ENCODE data around the gene HHLA2. TPM values are rescaled to one million over a fixed set of nuclear protein-coding genes. Genes with fewer than 3 reads are reported as not detected.
A peak's percentile ranks its signal among the peaks of the same experiment; 100 is the strongest.
"Not testable (repeated sequence)": the region's sequence is repeated elsewhere in the genome, so short reads cannot be mapped to it uniquely, and the experiment has no call there.

The HHLA2 gene
- polyA plus RNA-seq (ENCODE audit: insufficient read length in 4 of 4), result 10 to 100 TPM; 17.8 to 26.9 (median 19.6) TPM

- DNase-seq (ENCODE audit: low read depth in 4 of 4, low spot score in 3 of 4), result no peak
These were observed at the start of gene HHLA2 for GRCh38 chr3:108296239-108296638. TSS of gene HHLA2 (plus strand) at chr3:108296548. CDS start at chr3:108351814, 55,266 bp downstream.

- DNase-seq (ENCODE audit: low read depth in 4 of 4, low spot score in 3 of 4), result no peak
These were observed 45.7 kb upstream of the HHLA2 start for GRCh38 chr3:108250626-108251025.

- no peak for DNase-seq (ENCODE audit: low read depth in 4 of 4, low spot score in 3 of 4)
These were observed 45.1 kb upstream of the HHLA2 start for GRCh38 chr3:108251265-108251664.

GRCh38 chr3:108251844-108252243, 44.5 kb upstream of the HHLA2 start:
- no peak for DNase-seq (ENCODE audit: low read depth in 4 of 4, low spot score in 3 of 4)

GRCh38 chr3:108255131-108255530, 41.2 kb upstream of the HHLA2 start:
- no peak for DNase-seq (ENCODE audit: low read depth in 4 of 4, low spot score in 3 of 4)

- DNase-seq (ENCODE audit: low read depth in 4 of 4, low spot score in 3 of 4), result not testable (repeated sequence)
These were observed 31.6 kb upstream of the HHLA2 start for GRCh38 chr3:108264534-108265298.

- not testable (repeated sequence) for DNase-seq (ENCODE audit: low read depth in 4 of 4, low spot score in 3 of 4)
These were observed 28.1 kb upstream of the HHLA2 start for GRCh38 chr3:108268235-108268634.

- DNase-seq (ENCODE audit: low read depth in 4 of 4, low spot score in 3 of 4), result no peak
These were observed 24.7 kb upstream of the HHLA2 start for GRCh38 chr3:108271626-108272025.

GRCh38 chr3:108279066-108279465, 17.3 kb upstream of the HHLA2 start:
- not testable (repeated sequence) for DNase-seq (ENCODE audit: low read depth in 4 of 4, low spot score in 3 of 4)

- no peak for DNase-seq (ENCODE audit: low read depth in 4 of 4, low spot score in 3 of 4)
These were observed 15.9 kb upstream of the HHLA2 start for GRCh38 chr3:108280476-108280875.

- DNase-seq (ENCODE audit: low read depth in 4 of 4, low spot score in 3 of 4), result no peak
These were observed 14.7 kb upstream of the HHLA2 start for GRCh38 chr3:108281670-108282069.

GRCh38 chr3:108283006-108283405, 13.3 kb upstream of the HHLA2 start:
- no peak for DNase-seq (ENCODE audit: low read depth in 4 of 4, low spot score in 3 of 4)

GRCh38 chr3:108283989-108284388, 12.4 kb upstream of the HHLA2 start:
- DNase-seq (ENCODE audit: low read depth in 4 of 4, low spot score in 3 of 4), result no peak

- no peak for DNase-seq (ENCODE audit: low read depth in 4 of 4, low spot score in 3 of 4)
These were observed 11.2 kb upstream of the HHLA2 start for GRCh38 chr3:108285176-108285575.

GRCh38 chr3:108287146-108287545, 9.2 kb upstream of the HHLA2 start:
- no peak for DNase-seq (ENCODE audit: low read depth in 4 of 4, low spot score in 3 of 4)

GRCh38 chr3:108288193-108288592, 8.2 kb upstream of the HHLA2 start:
- not testable (repeated sequence) for DNase-seq (ENCODE audit: low read depth in 4 of 4, low spot score in 3 of 4)

- DNase-seq (ENCODE audit: low read depth in 4 of 4, low spot score in 3 of 4), result no peak
These were observed 7.2 kb upstream of the HHLA2 start for GRCh38 chr3:108289159-108289558.

GRCh38 chr3:108292450-108292849, 3.9 kb upstream of the HHLA2 start:
- DNase-seq (ENCODE audit: low read depth in 4 of 4, low spot score in 3 of 4), result no peak

GRCh38 chr3:108292905-108293328, 3.4 kb upstream of the HHLA2 start:
- no peak for DNase-seq (ENCODE audit: low read depth in 4 of 4, low spot score in 3 of 4)

- no peak for DNase-seq (ENCODE audit: low read depth in 4 of 4, low spot score in 3 of 4)
These were observed 2.5 kb upstream of the HHLA2 start for GRCh38 chr3:108293858-108294257.

GRCh38 chr3:108295421-108296175, 750 bp upstream of the HHLA2 start:
- DNase-seq (ENCODE audit: low read depth in 4 of 4, low spot score in 3 of 4), result no peak

GRCh38 chr3:108297647-108298046, 1.3 kb downstream of the HHLA2 start:
- DNase-seq (ENCODE audit: low read depth in 4 of 4, low spot score in 3 of 4), result peak; percentile 26 to 47 (median 46)

Data from right renal pelvis (tissue), 4 donors.